ENCODE data around the gene TMEM74B.

TMEM74B gene

GRCh38 chr20:1182106-1182505 is 2.7 kb downstream of the TMEM74B start:
- Histone ChIP-seq H3K27me3 (ENCODE audit: insufficient read depth, low read depth) (no peaks in the 10 kb centered on the region), H3K4me1 (ENCODE audit: low read depth, poor library complexity, severe bottlenecking) (peaks cover 4% of the 10 kb centered on the region), H3K4me2 (no peak overlapping the region), H3K27ac (no peak overlapping the region), H4K20me1 (ENCODE audit: insufficient read depth) (no peaks in the 10 kb centered on the region), H2AFZ (ENCODE audit: low read depth) (no peak overlapping the region), H3K4me3 (IDR thresholded peaks at IDR 0.05; ENCODE audit: insufficient read depth, low read depth, low read length) (no peak overlapping the region), H3K36me3 (ENCODE audit: insufficient read depth) (no peaks in the 10 kb centered on the region), H3K79me2 (ENCODE audit: insufficient read depth, low read depth) (no peaks in the 10 kb centered on the region), H3K9ac (no peak overlapping the region)
- no peak for TF ChIP-seq CTCF (conservative IDR thresholded peaks at IDR 0.05; ENCODE audit: low read depth, low read length)

- Histone ChIP-seq H3K79me2 (ENCODE audit: insufficient read depth, low read depth) (no peaks in the 10 kb centered on the region), H3K36me3 (ENCODE audit: insufficient read depth) (no peaks in the 10 kb centered on the region), H3K9ac (no peak overlapping the region)
These were observed 3.8 kb downstream of the TMEM74B start for GRCh38 chr20:1180949-1181348.

DNA sequence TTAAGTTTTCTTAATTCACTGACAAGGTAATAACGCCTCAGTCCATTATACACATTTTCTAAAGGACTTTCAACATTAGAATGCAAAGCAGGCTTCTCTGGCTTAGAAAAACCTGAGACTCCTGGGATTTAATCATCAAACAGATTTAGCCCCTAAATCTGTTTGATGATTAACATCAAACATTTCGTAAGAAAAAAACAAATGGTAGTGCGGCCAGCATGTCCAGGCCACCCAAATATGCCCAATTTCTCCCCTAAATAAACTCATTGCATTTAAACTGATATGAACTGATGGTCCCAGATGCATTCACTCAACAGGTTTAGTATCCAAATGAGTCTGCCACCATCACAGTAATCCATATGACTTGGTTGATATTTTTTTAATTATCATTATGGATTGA is 6.2 kb downstream of the TMEM74B start:
- no peaks in the 10 kb centered on the region for H3K36me3 ChIP-seq (ENCODE audit: insufficient read depth)
- TF ChIP-seq CTCF (conservative IDR thresholded peaks at IDR 0.05; ENCODE audit: low read depth, low read length) = no peak
- H3K4me2 ChIP-seq = no peak overlapping the region
- H3K4me1 ChIP-seq (ENCODE audit: low read depth, poor library complexity, severe bottlenecking) = no peaks in the 10 kb centered on the region
- H3K4me3 ChIP-seq (IDR thresholded peaks at IDR 0.05; ENCODE audit: insufficient read depth, low read depth, low read length) = no peak overlapping the region
- no peaks in the 10 kb centered on the region for H4K20me1 ChIP-seq (ENCODE audit: insufficient read depth)
- H3K27ac ChIP-seq = no peak overlapping the region
- H3K79me2 ChIP-seq (ENCODE audit: insufficient read depth, low read depth) = no peaks in the 10 kb centered on the region
- H3K9ac ChIP-seq = no peak overlapping the region
- no peaks in the 10 kb centered on the region for H3K27me3 ChIP-seq (ENCODE audit: insufficient read depth, low read depth)
- no peak overlapping the region for H2AFZ ChIP-seq (ENCODE audit: low read depth)

More at GRCh38 chr20:1180949-1181348, 3.8 kb downstream of the TMEM74B start:
- Histone ChIP-seq H3K27me3 (ENCODE audit: insufficient read depth, low read depth) (no peaks in the 10 kb centered on the region), H3K4me2 (no peak overlapping the region), H3K4me3 (IDR thresholded peaks at IDR 0.05; ENCODE audit: insufficient read depth, low read depth, low read length) (no peak overlapping the region), H2AFZ (ENCODE audit: low read depth) (no peak overlapping the region), H4K20me1 (ENCODE audit: insufficient read depth) (no peaks in the 10 kb centered on the region), H3K4me1 (ENCODE audit: low read depth, poor library complexity, severe bottlenecking) (peaks cover 2% of the 10 kb centered on the region), H3K27ac (no peak overlapping the region)
- TF ChIP-seq CTCF (conservative IDR thresholded peaks at IDR 0.05; ENCODE audit: low read depth, low read length) = no peak

- Histone ChIP-seq H3K27me3 (ENCODE audit: insufficient read depth, low read depth) (no peaks in the 10 kb centered on the region), H3K27ac (no peak overlapping the region), H3K9ac (no peak overlapping the region), H3K79me2 (ENCODE audit: insufficient read depth, low read depth) (no peaks in the 10 kb centered on the region), H3K4me1 (ENCODE audit: low read depth, poor library complexity, severe bottlenecking) (no peaks in the 10 kb centered on the region), H3K4me2 (no peak overlapping the region), H3K36me3 (ENCODE audit: insufficient read depth) (no peaks in the 10 kb centered on the region), H4K20me1 (ENCODE audit: insufficient read depth) (no peaks in the 10 kb centered on the region), H2AFZ (ENCODE audit: low read depth) (no peak overlapping the region), H3K4me3 (IDR thresholded peaks at IDR 0.05; ENCODE audit: insufficient read depth, low read depth, low read length) (no peak overlapping the region)
- TF ChIP-seq CTCF (conservative IDR thresholded peaks at IDR 0.05; ENCODE audit: low read depth, low read length) = no peak
These were observed 6.7 kb downstream of the TMEM74B start for GRCh38 chr20:1178103-1178502.

All from KMS-11 (cell line).